ENCODE measurements around the gene RCBTB1. TPM values are rescaled to one million over a fixed set of nuclear protein-coding genes. Genes with fewer than 3 reads are reported as not detected.

Gene RCBTB1
- total RNA-seq, result 19.2 and 19.9 TPM in 2 replicates

DNA sequence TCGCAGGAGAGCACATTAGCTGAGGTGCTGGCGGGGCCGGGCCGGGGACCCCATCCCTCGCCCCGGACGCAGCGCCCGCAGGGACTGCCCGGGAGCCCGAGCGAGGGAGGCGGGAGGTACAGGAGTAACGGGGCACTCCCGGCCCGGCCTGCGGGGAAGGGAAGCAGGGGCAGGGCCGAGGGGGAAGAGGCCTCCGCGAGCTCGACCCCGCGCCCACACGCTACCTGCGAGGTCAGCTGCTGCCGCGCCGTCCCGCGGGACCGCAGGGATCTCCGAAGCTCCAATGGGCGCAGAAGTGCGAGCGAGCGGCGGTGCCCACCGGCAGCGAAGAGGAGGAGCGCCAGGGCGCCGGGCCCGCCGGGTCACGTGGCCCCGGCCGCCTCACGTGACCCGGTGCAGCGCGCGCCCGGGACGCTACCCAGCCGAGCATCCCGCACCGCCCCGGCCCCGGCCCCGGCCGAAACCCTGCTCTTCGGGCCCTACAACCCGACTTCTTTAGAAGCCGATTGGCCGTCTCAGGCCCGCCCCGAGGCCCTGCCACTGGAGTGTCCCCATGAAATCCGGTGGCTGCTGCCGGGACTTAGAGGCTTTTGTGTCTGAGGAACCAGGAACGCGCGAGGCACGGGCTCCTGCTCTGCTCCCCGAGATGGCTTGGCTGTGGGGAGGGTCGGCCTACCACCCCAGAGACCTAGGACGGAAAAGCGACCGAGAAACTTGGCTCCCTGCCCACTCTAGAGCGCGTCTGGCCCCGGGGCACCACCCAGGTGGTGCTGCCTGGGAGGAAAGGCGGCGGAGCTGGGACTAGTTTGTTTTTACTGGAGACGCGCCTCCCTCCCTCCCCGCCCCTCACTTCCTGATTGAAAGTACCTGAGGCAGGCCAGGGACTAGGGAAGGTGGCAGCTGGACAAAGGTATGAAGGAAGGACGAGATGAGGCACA is at the start of gene RCBTB1:
RCBTB1 (minus strand) TSS at position 339 of the 938 bp plus-strand sequence. CDS start 18,279 bp downstream, outside the sequence.

DNA sequence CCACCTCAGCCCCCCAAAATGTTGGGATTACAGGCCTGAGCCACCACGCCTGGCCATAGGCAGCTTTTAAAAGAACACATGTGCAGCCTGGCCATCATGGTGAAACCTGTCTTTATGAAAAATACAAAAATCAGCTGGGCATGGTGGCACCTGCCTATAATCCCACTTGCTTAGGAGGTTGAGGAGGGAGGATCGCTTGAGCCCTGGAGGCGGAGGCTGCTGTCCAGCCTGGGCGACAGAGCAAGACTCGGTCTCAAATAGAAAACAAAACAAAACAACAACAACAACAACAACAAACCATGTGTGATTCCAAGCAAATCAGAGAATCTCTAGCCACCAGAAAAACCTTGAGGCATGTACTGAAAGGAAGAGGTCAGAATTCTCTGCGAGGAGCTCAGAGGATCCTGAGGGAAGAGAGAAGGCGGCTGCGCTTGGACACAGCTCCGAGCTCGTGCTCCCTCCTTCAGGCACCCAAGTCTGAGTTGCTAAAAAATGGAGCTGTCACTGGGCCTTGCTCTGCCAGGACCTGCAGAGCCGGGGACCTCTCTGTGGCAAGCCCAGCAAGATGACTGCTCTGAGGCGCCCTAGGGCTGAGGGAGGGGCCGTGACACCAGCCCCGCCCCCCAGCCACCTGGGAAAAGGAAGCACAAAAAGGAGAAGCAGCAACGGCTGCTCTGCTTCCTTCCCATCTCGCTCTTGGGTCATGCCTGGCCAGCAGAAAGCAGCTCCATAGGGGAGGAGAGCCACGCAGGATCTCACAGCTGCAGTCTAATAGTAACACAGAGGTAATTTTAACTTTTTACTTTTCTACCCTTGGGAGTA is 42.7 kb upstream of the RCBTB1 start, which contains the start of gene ARL11:
ARL11 (plus strand) TSS at position 677 of the 822 bp plus-strand sequence. CDS start 1,941 bp downstream, outside the sequence.

DNA sequence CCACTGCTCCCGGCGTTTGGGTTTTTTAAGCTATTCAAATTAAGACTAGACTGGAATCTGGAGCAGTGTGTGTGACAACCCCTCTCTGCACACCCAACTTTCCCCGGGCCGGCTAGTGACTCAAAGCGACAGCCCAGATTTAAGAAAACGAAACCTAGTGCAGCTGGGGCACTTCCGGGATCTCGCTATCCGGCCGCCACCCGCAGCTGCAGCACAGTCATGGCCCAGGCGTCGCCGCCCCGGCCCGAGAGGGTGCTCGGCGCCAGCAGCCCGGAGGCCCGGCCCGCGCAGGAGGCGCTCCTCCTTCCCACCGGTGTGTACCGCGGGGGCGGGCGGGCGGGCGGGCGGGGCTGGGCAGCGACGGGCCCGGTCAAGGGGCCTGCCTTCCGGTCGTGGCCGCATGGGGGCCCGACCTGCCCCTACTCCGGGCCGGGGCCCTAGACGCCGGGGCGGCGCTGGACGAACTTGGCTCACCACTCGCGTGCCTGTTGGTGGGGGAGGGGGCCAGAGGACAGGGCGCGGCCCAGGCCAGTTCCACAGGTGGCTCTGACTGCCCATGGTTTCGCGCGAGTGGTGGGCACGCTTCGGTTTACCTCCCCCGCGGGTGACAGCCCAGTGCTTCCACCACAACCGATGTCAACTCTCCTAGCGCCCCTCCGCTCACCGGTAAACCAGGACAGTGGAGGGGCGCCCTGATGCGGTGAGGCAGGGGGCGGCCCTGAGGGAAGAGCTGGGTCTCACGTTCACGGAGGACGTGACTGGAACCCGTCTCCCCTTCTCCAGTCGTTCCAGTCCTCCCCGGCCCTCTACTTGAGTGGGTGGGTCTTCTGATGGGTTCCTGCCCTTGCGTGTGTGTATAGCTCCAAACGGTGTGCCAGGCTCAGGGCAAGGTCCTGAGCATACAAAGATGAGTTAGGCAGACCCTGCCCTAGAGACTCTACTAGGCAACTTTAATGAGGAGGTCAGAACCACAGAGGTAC is 89.3 kb downstream of the RCBTB1 start, which contains the start of gene PHF11:
PHF11 (plus strand) TSS at position 171 of the 980 bp plus-strand sequence; CDS start at position 220, 49 bp downstream.

Other genes with a start within 250 kb of the RCBTB1 start
- 9.7 TPM in 2 replicates for gene CAB39L, start 141.5 kb downstream of the RCBTB1 start, total RNA-seq
- 8.8 and 9.4 TPM in 2 replicates for gene SETDB2, start 141.3 kb downstream of the RCBTB1 start, total RNA-seq
- 14.9 and 16.8 TPM in 2 replicates for gene PHF11, start 89.6 kb downstream of the RCBTB1 start, total RNA-seq
- not detected in 2 replicates for gene ARL11, start 42.9 kb upstream of the RCBTB1 start, total RNA-seq
- 85.2 and 117 TPM in 2 replicates for gene EBPL, start 105.9 kb upstream of the RCBTB1 start, total RNA-seq
- gene KPNA3, start 207.1 kb upstream of the RCBTB1 start, total RNA-seq, result 23.3 and 28.4 TPM in 2 replicates